GM20431 (cell line): ENCODE data around the gene APC2.
"Not testable (repeated sequence)": the region's sequence is repeated elsewhere in the genome, so short reads cannot be mapped to it uniquely, and the experiment has no call there.

Source experiments
- in situ Hi-C: fragments of 300-500 bp; cut with MseI, MboI; formaldehyde crosslinking; loops from one replicate; pipeline ENCODE4 v1.15.0; 2020; ENCODE audit warnings: low sequenced_read_pairs; ENCODE audit not compliant: unreplicated experiment

APC2 gene

GRCh38 chr19:1507763-1508506, 58.0 kb downstream of the APC2 start:
- in situ Hi-C loops = no loop called here

DNA sequence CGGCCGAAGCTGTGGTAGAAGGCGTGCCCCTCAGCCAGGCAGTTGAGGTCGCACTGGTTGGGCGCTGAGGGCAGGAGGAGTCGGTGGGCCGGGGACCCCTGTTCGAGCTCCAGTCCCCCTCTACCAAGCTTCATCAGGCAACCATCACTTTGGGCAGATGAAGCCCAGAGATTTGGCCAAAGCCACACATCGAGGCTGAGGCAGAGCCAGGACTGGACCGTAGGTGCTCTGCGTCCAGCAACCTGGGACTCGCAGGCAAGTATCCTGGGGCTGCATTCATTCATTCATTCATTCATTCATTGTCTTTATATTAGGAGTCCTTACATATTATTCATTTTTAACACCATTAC, 58.6 kb downstream of the APC2 start:
- in situ Hi-C loops = no loop called here

- in situ Hi-C loops = no loop called here
Observed at GRCh38 chr19:1509602-1510441, 59.9 kb downstream of the APC2 start.

GRCh38 chr19:1510442-1510806, 60.5 kb downstream of the APC2 start:
- in situ Hi-C loops = no loop called here

- in situ Hi-C loops = no loop called here
Observed at GRCh38 chr19:1510807-1511206, 60.9 kb downstream of the APC2 start.

DNA sequence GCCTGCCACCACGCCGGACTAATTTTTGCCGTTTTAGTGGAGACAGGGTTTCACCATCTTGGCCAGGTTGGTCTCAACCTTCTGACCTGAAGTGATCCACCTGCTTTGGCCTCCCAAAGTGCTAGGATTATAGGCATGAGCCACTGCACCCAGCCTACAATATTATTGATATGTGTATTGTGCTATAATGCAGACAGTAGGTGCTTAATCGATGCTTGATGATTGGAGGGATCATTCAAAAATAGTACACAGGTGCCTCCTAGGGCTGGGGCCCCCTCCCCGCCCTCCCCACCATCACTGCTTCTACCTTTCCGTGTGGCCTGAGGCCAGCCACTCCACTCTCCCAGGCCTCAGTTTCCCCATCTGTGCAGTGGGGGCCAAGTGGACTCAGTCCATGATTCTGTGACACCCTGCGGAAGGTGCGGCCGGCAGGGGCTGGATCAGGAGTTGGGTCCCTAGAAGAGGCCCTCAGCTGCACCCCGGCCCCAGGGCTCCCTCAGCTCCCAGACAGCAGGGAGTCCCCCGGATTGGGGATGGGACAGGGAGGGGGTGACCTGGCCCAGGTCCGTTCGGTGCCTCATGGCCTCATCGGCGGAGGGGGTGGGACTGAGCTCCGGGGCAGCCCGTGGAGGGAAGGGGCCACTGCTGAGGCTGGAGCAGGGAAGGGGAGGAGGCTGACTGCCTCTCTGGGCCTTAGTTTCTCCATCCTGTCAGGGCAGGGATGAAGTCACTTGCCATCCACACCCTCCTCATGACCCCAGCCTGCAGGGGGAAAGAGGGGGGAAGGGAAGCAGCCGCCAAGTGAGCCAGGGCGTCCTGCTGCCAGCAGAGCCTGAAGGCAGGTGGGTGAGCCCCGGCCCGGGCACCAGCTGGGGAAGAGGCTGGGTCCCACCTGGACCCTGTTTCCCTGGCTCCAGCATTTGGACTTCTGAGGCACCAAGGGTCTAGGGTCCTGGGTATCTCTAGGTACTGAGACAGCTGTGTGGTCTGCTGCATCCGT, 61.7 kb downstream of the APC2 start:
- in situ Hi-C loops = no loop called here

DNA sequence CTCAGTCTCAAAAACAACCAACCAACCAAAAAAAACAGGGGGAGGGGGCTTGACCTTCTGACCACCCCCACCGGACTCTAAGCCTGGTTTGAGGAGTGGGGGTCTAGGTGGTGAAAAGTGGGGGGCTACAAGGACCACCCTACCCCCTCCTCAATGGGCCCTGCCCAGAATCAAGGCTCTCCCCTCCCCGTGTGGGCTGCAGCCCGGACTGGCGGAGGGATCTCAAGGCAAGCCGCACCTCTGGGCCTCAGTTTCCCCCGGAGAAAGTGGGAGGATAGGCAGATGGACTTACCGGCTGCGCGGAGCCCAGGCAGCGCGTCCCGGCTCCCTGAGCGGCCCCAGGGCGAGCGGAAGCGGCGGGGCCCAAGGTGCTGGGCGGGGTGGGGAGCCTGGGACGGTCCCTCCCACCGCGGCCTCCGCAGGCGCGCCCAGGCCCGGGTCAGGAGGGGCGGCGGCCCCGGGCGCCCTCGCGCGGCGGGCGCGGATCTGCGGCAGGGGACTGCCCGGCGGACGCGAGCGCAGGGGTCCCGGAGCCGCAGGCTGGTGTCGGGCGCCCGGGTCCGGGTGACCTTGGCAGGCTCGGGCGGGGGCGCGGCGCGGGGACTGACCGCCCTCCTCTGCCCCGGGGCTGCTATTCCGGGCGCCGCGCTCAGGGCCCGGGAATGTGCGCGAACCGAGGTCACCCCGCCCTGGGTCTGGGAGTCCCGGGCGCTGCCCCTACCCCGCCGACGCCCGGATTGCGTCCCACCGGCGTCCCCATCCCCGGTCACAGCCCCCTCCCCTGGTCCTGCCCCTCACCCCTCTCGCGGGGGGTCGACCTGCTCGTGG, 63.0 kb downstream of the APC2 start, which contains the start of gene ADAMTSL5:
Gene ADAMTSL5, minus strand, starts transcription at position 349 of the 828 bp plus-strand sequence. CDS start 2,076 bp downstream, outside the sequence.
- in situ Hi-C loops = no loop called here

- in situ Hi-C loops = no loop called here
Observed at GRCh38 chr19:1513499-1514294, 63.8 kb downstream of the APC2 start.

- in situ Hi-C loops = no loop called here
Observed at GRCh38 chr19:1514295-1514661, 64.4 kb downstream of the APC2 start.

GRCh38 chr19:1514986-1515721, 65.2 kb downstream of the APC2 start:
- in situ Hi-C loops = no loop called here

DNA sequence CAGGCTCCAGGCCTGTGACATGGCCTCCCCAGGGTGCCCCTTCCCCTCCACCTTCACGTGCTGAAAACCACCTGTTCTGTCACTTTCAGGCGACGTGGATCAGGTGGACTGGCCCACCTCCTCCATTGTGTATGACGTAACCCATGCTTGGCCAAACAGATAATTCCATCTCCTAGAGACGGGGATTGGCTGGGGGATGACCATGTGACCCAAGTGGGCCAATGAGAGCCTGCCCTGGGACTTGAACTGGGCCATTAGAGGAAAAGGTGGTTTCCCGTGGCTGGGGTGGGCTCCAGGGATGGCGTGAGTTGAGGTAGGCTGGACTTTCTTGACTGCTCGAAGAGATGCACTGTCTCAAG, 66.5 kb downstream of the APC2 start:
- in situ Hi-C loops = no loop called here

GRCh38 chr19:1518471-1518870, 68.5 kb downstream of the APC2 start:
- in situ Hi-C loops = no loop called here

DNA sequence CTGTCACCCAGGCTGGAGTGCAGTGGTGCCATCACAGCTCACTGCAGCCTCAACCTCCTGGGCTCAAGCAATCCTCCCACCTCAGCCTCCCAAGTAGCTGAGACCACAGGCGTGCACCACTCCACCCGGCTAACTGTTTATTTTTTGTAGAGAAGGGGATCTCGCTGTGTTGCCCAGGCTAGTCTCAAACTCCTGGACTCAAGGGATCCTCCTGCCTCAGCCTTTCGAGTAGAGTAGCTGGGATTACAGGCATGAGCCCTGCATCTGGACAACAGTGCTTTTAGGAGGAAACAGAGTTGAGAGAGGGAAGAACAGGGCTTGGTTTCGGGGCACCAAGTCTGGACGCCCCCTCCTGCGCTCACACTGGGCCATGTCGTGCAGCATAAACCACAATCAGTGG, 69.9 kb downstream of the APC2 start:
- in situ Hi-C loops = not testable (repeated sequence)

- in situ Hi-C loops = no loop called here
Observed at GRCh38 chr19:1520203-1520780, 70.4 kb downstream of the APC2 start.

DNA sequence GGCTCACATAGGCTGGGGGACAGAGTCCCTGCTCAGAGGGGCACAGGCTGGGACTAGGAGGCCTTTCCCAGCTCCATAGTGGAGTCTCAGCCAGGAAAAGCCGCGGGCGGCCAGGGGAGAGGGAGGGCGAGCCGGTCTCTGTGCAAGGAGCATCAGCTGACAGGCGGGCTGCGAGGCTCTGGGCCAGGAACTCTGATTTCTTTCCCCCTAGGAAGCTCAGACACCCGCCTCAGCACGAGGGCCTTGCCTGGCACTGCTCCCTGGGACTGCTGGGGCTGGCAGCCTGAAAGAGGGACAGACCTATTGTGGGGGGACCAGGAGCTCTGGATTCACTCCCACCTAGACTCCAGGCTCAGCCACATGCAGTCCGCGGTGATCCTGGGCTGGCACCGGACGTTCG, 71.7 kb downstream of the APC2 start:
- in situ Hi-C loops = no loop called here

DNA sequence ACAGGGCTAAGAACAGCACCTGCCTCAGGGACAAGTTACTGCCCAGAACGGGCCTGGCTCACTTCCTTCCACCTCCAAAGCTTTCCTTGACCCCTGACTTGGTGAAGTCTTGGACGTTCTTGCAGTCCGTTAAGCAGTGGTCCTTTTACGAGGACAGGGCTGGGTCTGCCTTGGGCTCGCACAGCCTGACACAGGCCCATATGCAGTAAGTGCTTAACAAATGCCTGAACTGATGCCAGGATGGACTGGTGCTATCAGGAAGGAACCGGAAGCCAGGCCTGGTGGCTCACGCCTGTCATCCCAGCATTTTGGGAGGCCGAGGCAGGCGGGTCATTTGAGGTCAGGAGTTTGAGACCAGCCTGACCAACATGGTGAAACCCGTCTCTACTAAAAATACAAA, 72.1 kb downstream of the APC2 start:
- in situ Hi-C loops = no loop called here

- in situ Hi-C loops = no loop called here
Observed at GRCh38 chr19:1522838-1523237, 72.9 kb downstream of the APC2 start.
